ENCODE results near the gene GJA4. TPM values are rescaled to one million over a fixed set of nuclear protein-coding genes. Genes with fewer than 3 reads are reported as not detected.

GJA4 gene
- total and polyA plus RNA-seq, 2 of the 8 experiments (the other 6 are each of a cell fraction or from before 2014, with no cell fraction given) = 3.2 to 3.9 TPM

DNA sequence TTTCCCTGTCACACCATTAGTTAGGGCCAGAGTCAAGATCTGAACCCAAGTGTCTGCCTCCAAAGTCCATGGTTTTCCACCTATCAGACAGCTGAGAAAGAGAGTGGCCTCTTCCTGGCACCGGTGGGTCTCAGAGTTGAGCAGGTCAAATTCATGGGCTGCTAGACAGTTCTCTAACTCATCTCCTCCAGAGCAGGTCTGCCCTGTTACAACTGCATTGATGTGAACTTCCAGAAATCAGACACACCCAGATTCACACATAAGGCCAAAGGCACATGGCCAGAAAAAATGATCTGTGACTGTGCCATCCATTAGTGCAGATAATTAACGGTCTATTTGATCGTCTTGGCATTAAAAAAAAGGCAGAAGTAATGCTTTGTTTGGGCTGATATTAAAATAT, 49.3 kb downstream of the GJA4 start:
- TF ChIP-seq SP1 (IDR thresholded peaks at IDR 0.05; ENCODE audit: low read depth, low read length) = no peak
- no peak for TF ChIP-seq SP2 (IDR thresholded peaks at IDR 0.05; ENCODE audit: low read length)
- no peak for TF ChIP-seq KDM4A (IDR thresholded peaks at IDR 0.05; ENCODE audit: low read depth, low read length, severe bottlenecking)
- TF ChIP-seq KDM5A (IDR thresholded peaks at IDR 0.05; ENCODE audit: low read length) = no peak
- no peak for TF ChIP-seq JUN (IDR thresholded peaks at IDR 0.05; ENCODE audit: low read depth, low read length)
- TF ChIP-seq SAP30 (IDR thresholded peaks at IDR 0.05; ENCODE audit: insufficient read depth, insufficient replicate concordance, low read length) = no peak
- Histone ChIP-seq H4K5ac (ENCODE audit: insufficient read length, low read depth, low read length) (no peak overlapping the region), H4K91ac (replicated peaks; ENCODE audit: insufficient read length, low read length) (no peak overlapping the region), H2AK5ac (ENCODE audit: low read depth, low read length) (no peak overlapping the region), H2BK5ac (ENCODE audit: low read depth, low read length) (0 out of 2 replicates have a peak overlapping the region, but pooled peaks have one; percentile 85), H2BK20ac (ENCODE audit: low read length) (no peak overlapping the region), H3K56ac (replicated peaks; ENCODE audit: insufficient read length, low read depth, low read length) (no peak overlapping the region), H3K14ac (ENCODE audit: insufficient read length) (no peak overlapping the region), H3K23ac (ENCODE audit: insufficient read length) (no peak overlapping the region), H3K36me3 (ENCODE audit: control insufficient read depth in 2 of 4, insufficient read depth in 4 of 4, low read length in 3 of 4) (no peaks in the 10 kb centered on the region), H3K18ac (ENCODE audit: extremely low read depth, low read length) (no peak overlapping the region), H2BK15ac (ENCODE audit: low read length) (no peak overlapping the region), H3K4me2 (ENCODE audit: insufficient read depth in 1 of 2, low read depth in 2 of 2, low read length in 2 of 2) (no peak overlapping the region), H3K27ac (ENCODE audit: low read depth, low read length) (no peak overlapping the region), H4K8ac (ENCODE audit: extremely low read depth, insufficient read depth, low read length) (no peak overlapping the region), H3K4me3 (ENCODE audit: extremely low read depth in 1 of 4, insufficient read depth in 2 of 4, low read depth in 3 of 4, low read length in 4 of 4) (no peak overlapping the region), H3K27me3 (replicated peaks in 1 of 4; ENCODE audit: control insufficient read depth in 3 of 4, extremely low read depth in 1 of 4, insufficient read depth in 3 of 4, low read length in 3 of 4) (no peaks in the 10 kb centered on the region), H3K79me1 (ENCODE audit: low read depth, low read length) (no peaks in the 10 kb centered on the region), H3K4ac (replicated peaks; ENCODE audit: insufficient read length, low read depth, low read length) (no peak overlapping the region), H3K79me2 (ENCODE audit: control insufficient read depth in 1 of 2, insufficient read depth in 2 of 2, low read length in 2 of 2) (no peaks in the 10 kb centered on the region), H3K9me3 (ENCODE audit: insufficient read depth in 2 of 2, low read depth in 1 of 2, low read length in 1 of 2) (no peaks in the 10 kb centered on the region), H2BK12ac (ENCODE audit: low read depth, low read length) (no peak overlapping the region), H3K23me2 (ENCODE audit: low read depth, low read length) (no peaks in the 10 kb centered on the region), H2AFZ (ENCODE audit: low read length) (no peak overlapping the region), H3K9ac (replicated peaks in 1 of 4; ENCODE audit: extremely low read depth in 1 of 4, low read depth in 3 of 4, low read length in 3 of 4) (no peak overlapping the region), H4K20me1 (replicated peaks in 1 of 2; ENCODE audit: control insufficient read depth in 1 of 2, insufficient read depth in 2 of 2, low read length in 2 of 2) (no peaks in the 10 kb centered on the region), H3K4me1 (replicated peaks in 1 of 4; ENCODE audit: control insufficient read depth in 3 of 4, insufficient read depth in 4 of 4, low read length in 3 of 4) (peaks cover 16 to 25% (median 18%) of the 10 kb centered on the region in 4 experiments), H2BK120ac (replicated peaks; ENCODE audit: low read depth, low read length) (no peak overlapping the region)
- no peak for FAIRE-seq
- ChIA-PET POLR2A (ENCODE audit: partially characterized antibody) (no interaction called here), CTCF (ENCODE audit: partially characterized antibody) (interaction anchor here (0.5 to 14.3 kb wide), 9 partner anchors 11 to 342 kb away, joined by 3 to 230 read pairs (median 3); partner anchors contain the start of genes GJA4 and SMIM12)
- WGBS, 2 experiments (ENCODE audit: extremely low coverage in 1 of 2, insufficient coverage in 1 of 2, insufficient read length in 1 of 2, insufficient replicate concordance in 2 of 2, low coverage in 1 of 2, low lambda C conversion rate in 2 of 2, missing lambda C conversion rate in 1 of 2) = 59% methylated on average over 3 of the region's 3 CpGs; no CpG with 5 or more reads in 1 of the 2 experiments
- DNase-seq (ENCODE audit: low read depth in 1 of 2, low spot score in 2 of 2) = no peak
